ENCODE data around the gene MAPKAPK3. TPM values are rescaled to one million over a fixed set of nuclear protein-coding genes. Genes with fewer than 3 reads are reported as not detected.

Gene MAPKAPK3
- total RNA-seq, 4 donors from 2014 or later: 21.3 to 37.8 (median 26.9) TPM

- peaks cover 4 to 6% of the 10 kb centered on the region in 2 donors for H3K9me3 ChIP-seq
- no peak overlapping the region for H3K4me3 ChIP-seq
- no peaks in the 10 kb centered on the region for H3K4me1 ChIP-seq
- WGBS, 2 donors (ENCODE audit: low coverage in 1 of 2): 86 to 89% methylated on average over 3 of the region's 3 CpGs
- DNase-seq: no peak
- in situ Hi-C loops (cut with MboI; ENCODE audit: low pct_ligation_motif_present in 1 of 4, low pct_unique_long_range_greater_than_20kb in 1 of 4, low sequenced_read_pairs in 3 of 4): no loop called here
- H3K27ac ChIP-seq: no peak overlapping the region
- intact Hi-C loops (cut with DNase I; ENCODE audit: low total_unique reads): no loop called here
- TF ChIP-seq POLR2AphosphoS5 (IDR thresholded peaks at IDR 0.05) (no peak), POLR2A (IDR thresholded peaks at IDR 0.05) (no peak), EP300 (IDR thresholded peaks at IDR 0.05; ENCODE audit: low read depth) (no peak), CTCF (IDR thresholded peaks at IDR 0.05) (no peak)
- H3K36me3 ChIP-seq: no peaks in the 10 kb centered on the region
- no peaks in the 10 kb centered on the region for H3K27me3 ChIP-seq
Measured at GRCh38 chr3:50696276-50696675, 79.3 kb downstream of the MAPKAPK3 start.

GRCh38 chr3:50698269-50698668 lies 81.3 kb downstream of the MAPKAPK3 start:
- Histone ChIP-seq H3K27ac (no peak overlapping the region), H3K36me3 (no peaks in the 10 kb centered on the region), H3K4me3 (no peak overlapping the region), H3K9me3 (peaks cover 4 to 6% of the 10 kb centered on the region in 2 donors), H3K27me3 (no peaks in the 10 kb centered on the region), H3K4me1 (no peaks in the 10 kb centered on the region)
- intact Hi-C loops (cut with DNase I; ENCODE audit: low total_unique reads) (no loop called here), in situ Hi-C loops (cut with MboI; ENCODE audit: low pct_ligation_motif_present in 1 of 4, low pct_unique_long_range_greater_than_20kb in 1 of 4, low sequenced_read_pairs in 3 of 4) (no loop called here)
- no peak for TF ChIP-seq CTCF (IDR thresholded peaks at IDR 0.05)
- TF ChIP-seq EP300 (IDR thresholded peaks at IDR 0.05; ENCODE audit: low read depth): no peak
- no peak for TF ChIP-seq POLR2AphosphoS5 (IDR thresholded peaks at IDR 0.05)
- TF ChIP-seq POLR2A (IDR thresholded peaks at IDR 0.05): no peak
- DNase-seq: no peak
- WGBS, 2 donors (ENCODE audit: low coverage in 1 of 2): 93 to 94% methylated on average over 2 of the region's 2 CpGs

Small RNA genes within 50 kb of the gene (small RNA-seq; reads per million reads assigned to genes)
- 0 to 1.1 (median 0.23) reads per million in 4 donors for gene MIR4787
- gene PPIAP69: 0 reads per million in 4 donors

Other genes starting within 250 kb of the MAPKAPK3 start
- gene CACNA2D2, start 113.5 kb upstream of the MAPKAPK3 start, total RNA-seq: 1 to 10 TPM in 2 of 4 donors, under 1 TPM in 2; 0.48 to 2.2 (median 0.87) TPM
- gene C3orf18, start 49.4 kb upstream of the MAPKAPK3 start, total RNA-seq: 10 to 100 TPM in 1 of 4 donors, 1 to 10 TPM in 3; 1.9 to 10.2 (median 4.3) TPM
- 10 to 100 TPM in 1 of 4 donors, 1 to 10 TPM in 3; 7.3 to 11.6 (median 7.9) TPM for gene HEMK1, start 47.6 kb upstream of the MAPKAPK3 start, total RNA-seq
- 10 to 100 TPM in 2 of 4 donors, 1 to 10 TPM in 2; 3.0 to 15.9 (median 9.2) TPM for gene CISH, start 5.4 kb upstream of the MAPKAPK3 start, total RNA-seq
- under 1 TPM; 0.41 to 0.75 (median 0.62) TPM for gene DOCK3, start 57.8 kb downstream of the MAPKAPK3 start, total RNA-seq